H1 (cell line): ENCODE data around the gene BRAP. TPM values are rescaled to one million over a fixed set of nuclear protein-coding genes. Genes with fewer than 3 reads are reported as not detected.

Experiments
- CTCF ChIA-PET: fragments of 300-600 bp; sonication (Branson Sonifier 250); formaldehyde crosslinking; loops from one replicate; lab custom pipeline; 2021; ENCODE audit not compliant: partially characterized antibody; lab: Charles Lee
- POLR2A ChIA-PET: fragments of 300-600 bp; sonication (Branson Sonifier 250); formaldehyde crosslinking; loops from one replicate; lab custom pipeline; 2021; ENCODE audit warnings: inconsistent platforms; ENCODE audit not compliant: partially characterized antibody; lab: Charles Lee
- DNase-seq, 2 experiments: peaks; one replicate each; pipeline versions ENCODE4 v3.0.0 to v3.0.0-alpha.2; 2010 to 2022; ENCODE audit warnings: low spot score in 2 of 2, low read depth in 1 of 2, mixed read lengths in 1 of 2
- FAIRE-seq: peaks from 2 replicates; lab custom pipeline; 2011; peaks lifted over from hg19 to GRCh38; lab: Jason Lieb, UNC
- H2AFZ ChIP-seq: 2 replicates; pipeline ENCODE4 v1.8.1; 2012; ENCODE audit warnings: low read length, inconsistent platforms
- H2AK5ac ChIP-seq: 2 replicates; pipeline ENCODE4 v1.6.1; 2013; ENCODE audit warnings: low read depth, low read length
- H2BK120ac ChIP-seq: replicated peaks from 2 replicates; pipeline ENCODE3; 2013; ENCODE audit warnings: low read depth, low read length, inconsistent platforms
- H2BK12ac ChIP-seq: 2 replicates; pipeline ENCODE4 v1.6.1; 2013; ENCODE audit warnings: low read depth, low read length
- H2BK15ac ChIP-seq: 2 replicates; pipeline ENCODE4 v1.6.1; 2013; ENCODE audit warnings: low read length
- H2BK20ac ChIP-seq: 2 replicates; pipeline ENCODE4 v1.6.1; 2013; ENCODE audit warnings: low read length
- H2BK5ac ChIP-seq: 2 replicates; pipeline ENCODE4 v1.6.1; 2013; ENCODE audit warnings: low read depth, low read length
- H3K14ac ChIP-seq: 2 replicates; pipeline ENCODE4 v1.6.1; 2013; ENCODE audit warnings: inconsistent platforms; ENCODE audit not compliant: insufficient read length
- H3K18ac ChIP-seq: 2 replicates; pipeline ENCODE4 v1.6.1; 2013; ENCODE audit warnings: low read length; ENCODE audit errors: extremely low read depth
- H3K23ac ChIP-seq: 2 replicates; pipeline ENCODE4 v1.6.1; 2013; ENCODE audit warnings: inconsistent platforms; ENCODE audit not compliant: insufficient read length
- H3K23me2 ChIP-seq: 2 replicates; pipeline ENCODE4 v1.6.1; 2013; ENCODE audit warnings: low read depth, low read length
- H3K27ac ChIP-seq: 2 replicates; pipeline ENCODE4 v1.6.1; 2011; ENCODE audit warnings: low read depth, low read length, inconsistent platforms
- H3K27me3 ChIP-seq, 4 experiments: replicated peaks in 1 of 4; 1 replicate in 1 of 4; 2 replicates in 3 of 4; pipeline versions ENCODE4 v1.6.1 to v1.8.1; 2011 to 2013; ENCODE audit warnings: low read length in 3 of 4, mild to moderate bottlenecking in 3 of 4, inconsistent platforms in 2 of 4, mixed read lengths in 2 of 4, moderate library complexity in 1 of 4; ENCODE audit not compliant: control insufficient read depth in 3 of 4, insufficient read depth in 3 of 4; ENCODE audit errors: extremely low read depth in 1 of 4
- H3K36me3 ChIP-seq, 4 experiments: 2 replicates each; pipeline versions ENCODE4 v1.6.1 to v1.8.1; 2011 to 2013; ENCODE audit warnings: mild to moderate bottlenecking in 4 of 4, low read length in 3 of 4, moderate library complexity in 2 of 4, control low read depth in 1 of 4, inconsistent platforms in 1 of 4; ENCODE audit not compliant: insufficient read depth in 4 of 4, control insufficient read depth in 2 of 4
- H3K4ac ChIP-seq: replicated peaks from 2 replicates; pipeline ENCODE3; 2013; ENCODE audit warnings: low read length, low read depth, mixed read lengths, inconsistent platforms; ENCODE audit not compliant: insufficient read length
- H3K4me1 ChIP-seq, 4 experiments: replicated peaks in 1 of 4; 1 replicate in 1 of 4; 2 replicates in 3 of 4; pipeline versions ENCODE4 v1.6.1 to v1.8.1; 2011 to 2013; ENCODE audit warnings: low read length in 3 of 4, inconsistent platforms in 2 of 4, mixed read lengths in 1 of 4; ENCODE audit not compliant: insufficient read depth in 4 of 4, control insufficient read depth in 3 of 4
- H3K4me2 ChIP-seq, 2 experiments: 2 replicates each; pipeline versions ENCODE4 v1.6.1 to v1.8.1; 2011 to 2013; ENCODE audit warnings: low read depth in 2 of 2, low read length in 2 of 2, control low read depth in 1 of 2, inconsistent platforms in 1 of 2, mild to moderate bottlenecking in 1 of 2; ENCODE audit not compliant: insufficient read depth in 1 of 2
- H3K4me3 ChIP-seq, 4 experiments: fragments of 200-600, 300-600 bp in 1 of 4; sonication (generic), shearing (Covaris generic), sonication (Bioruptor Twin) in 1 of 4; 2 replicates each; pipeline versions ENCODE4 v1.5.1 to v1.8.1; 2011 to 2016; ENCODE audit warnings: low read length in 4 of 4, low read depth in 3 of 4, control low read depth in 2 of 4, inconsistent platforms in 2 of 4, mild to moderate bottlenecking in 2 of 4, mixed read lengths in 1 of 4, moderate library complexity in 1 of 4; ENCODE audit not compliant: insufficient read depth in 2 of 4; ENCODE audit errors: extremely low read depth in 1 of 4
- H3K56ac ChIP-seq: replicated peaks from 2 replicates; pipeline ENCODE3; 2013; ENCODE audit warnings: low read depth, mild to moderate bottlenecking, mixed read lengths, low read length, inconsistent platforms; ENCODE audit not compliant: insufficient read length
- H3K79me1 ChIP-seq: 2 replicates; pipeline ENCODE4 v1.6.1; 2013; ENCODE audit warnings: low read depth, low read length, control low read depth
- H3K79me2 ChIP-seq, 2 experiments: 2 replicates each; pipeline versions ENCODE4 v1.6.1 to v1.8.1; 2012 to 2013; ENCODE audit warnings: low read length in 2 of 2, mild to moderate bottlenecking in 2 of 2, inconsistent platforms in 1 of 2; ENCODE audit not compliant: insufficient read depth in 2 of 2, control insufficient read depth in 1 of 2
- H3K9ac ChIP-seq, 4 experiments: replicated peaks in 1 of 4; 1 replicate in 1 of 4; 2 replicates in 3 of 4; pipeline versions ENCODE4 v1.6.1 to v1.8.1; 2011 to 2013; ENCODE audit warnings: low read depth in 3 of 4, low read length in 3 of 4, control low read depth in 2 of 4, mild to moderate bottlenecking in 2 of 4, moderate library complexity in 2 of 4, inconsistent platforms in 1 of 4; ENCODE audit errors: extremely low read depth in 1 of 4
- H3K9me3 ChIP-seq, 2 experiments: 2 replicates each; pipeline versions ENCODE4 v1.6.1 to v1.8.1; 2012 to 2013; ENCODE audit warnings: mild to moderate bottlenecking in 2 of 2, moderate library complexity in 2 of 2, control low read depth in 1 of 2, inconsistent platforms in 1 of 2, low read depth in 1 of 2, low read length in 1 of 2, mixed read lengths in 1 of 2; ENCODE audit not compliant: insufficient read depth in 2 of 2
- H4K20me1 ChIP-seq, 2 experiments: replicated peaks in 1 of 2; 2 replicates each; pipeline versions ENCODE3 to v1.8.1; 2011 to 2013; ENCODE audit warnings: inconsistent platforms in 2 of 2, low read length in 2 of 2, mild to moderate bottlenecking in 1 of 2; ENCODE audit not compliant: insufficient read depth in 2 of 2, control insufficient read depth in 1 of 2
- H4K5ac ChIP-seq: 2 replicates; pipeline ENCODE4 v1.6.1; 2013; ENCODE audit warnings: low read length, low read depth, mixed read lengths, inconsistent platforms; ENCODE audit not compliant: insufficient read length
- H4K8ac ChIP-seq: 2 replicates; pipeline ENCODE4 v1.8.0; 2013; ENCODE audit warnings: mild to moderate bottlenecking, moderate library complexity, low read length, inconsistent platforms; ENCODE audit not compliant: insufficient read depth; ENCODE audit errors: extremely low read depth
- H4K91ac ChIP-seq: replicated peaks from 2 replicates; pipeline ENCODE3; 2013; ENCODE audit warnings: low read length, mixed read lengths, inconsistent platforms; ENCODE audit not compliant: insufficient read length
- ASH2L ChIP-seq: fragments of 200-600, 300-600 bp; sonication (generic); IDR thresholded peaks from one replicate; pipeline ENCODE4 v1.7.1; 2017; ENCODE audit warnings: low read length
- CBX8 ChIP-seq: fragments of 300-800, 300-1000 bp; sonication (generic); IDR thresholded peaks from 2 replicates; pipeline ENCODE4 v1.7.1; 2016; ENCODE audit warnings: low read depth, low read length, borderline replicate concordance
- EP300 ChIP-seq, 2 experiments: IDR thresholded peaks; 1 replicate in 1 of 2; 2 replicates in 1 of 2; pipeline ENCODE4 v1.6.1; 2011 to 2012; ENCODE audit warnings: low read depth in 2 of 2, low read length in 2 of 2, mild to moderate bottlenecking in 2 of 2, borderline replicate concordance in 1 of 2, inconsistent platforms in 1 of 2, moderate library complexity in 1 of 2
- EZH2 ChIP-seq: fragments of 200-600 bp; sonication (generic); IDR thresholded peaks from 2 replicates; pipeline ENCODE4 v1.7.1; 2012; ENCODE audit warnings: low read depth, mild to moderate bottlenecking, moderate library complexity, low read length, inconsistent platforms; ENCODE audit not compliant: severe bottlenecking
- FOSL1 ChIP-seq: IDR thresholded peaks from 2 replicates; pipeline ENCODE4 v1.6.1; 2011; ENCODE audit warnings: mild to moderate bottlenecking, low read depth, low read length, moderate library complexity; ENCODE audit not compliant: insufficient read depth
- GTF2F1 ChIP-seq: IDR thresholded peaks from 2 replicates; pipeline ENCODE4 v1.6.1; 2012; ENCODE audit warnings: low read depth, low read length, improper control_type of control experiment, borderline replicate concordance
- NANOG ChIP-seq: IDR thresholded peaks from 2 replicates; pipeline ENCODE4 v1.6.1; 2011; ENCODE audit warnings: low read length, low read depth, mild to moderate bottlenecking, inconsistent platforms; ENCODE audit not compliant: insufficient read depth, poor library complexity, severe bottlenecking
- POLR2A ChIP-seq, 2 experiments: IDR thresholded peaks; 1 replicate in 1 of 2; 2 replicates in 1 of 2; pipeline ENCODE4 v1.6.1; 2011; ENCODE audit warnings: low read depth in 2 of 2, low read length in 2 of 2, mild to moderate bottlenecking in 2 of 2; ENCODE audit errors: control extremely low read depth in 1 of 2
- RXRA ChIP-seq: IDR thresholded peaks from 2 replicates; pipeline ENCODE4 v1.6.1; 2011; ENCODE audit warnings: low read depth, mild to moderate bottlenecking, low read length, moderate library complexity; ENCODE audit not compliant: insufficient read depth
- SP2 ChIP-seq: IDR thresholded peaks from 2 replicates; pipeline ENCODE4 v1.6.1; 2012; ENCODE audit warnings: mild to moderate bottlenecking, low read length, inconsistent platforms
- SRF ChIP-seq: IDR thresholded peaks from 2 replicates; pipeline ENCODE4 v1.6.1; 2011; ENCODE audit warnings: mild to moderate bottlenecking, low read depth, low read length, moderate library complexity
- SUZ12 ChIP-seq: fragments of 200-600 bp; sonication (generic); IDR thresholded peaks from 2 replicates; pipeline ENCODE4 v1.6.1; 2012; ENCODE audit warnings: mild to moderate bottlenecking, inconsistent platforms, low read length, moderate library complexity, mixed read lengths
- TAF7 ChIP-seq: optimal IDR thresholded peaks from 2 replicates; pipeline ENCODE3; 2011; ENCODE audit warnings: low read depth, mild to moderate bottlenecking, inconsistent platforms, low read length, moderate library complexity, borderline replicate concordance
- TBP ChIP-seq: IDR thresholded peaks from 2 replicates; pipeline ENCODE4 v1.6.1; 2011; ENCODE audit warnings: low read depth, low read length, improper control_type of control experiment
- TEAD4 ChIP-seq: IDR thresholded peaks from 2 replicates; pipeline ENCODE4 v1.6.1; 2012; ENCODE audit warnings: low read depth, low read length, inconsistent platforms, mixed read lengths
- WGBS, 2 experiments: shearing (Covaris generic) in 1 of 2; methylation state at CpG; one replicate each; pipeline versions ENCODE4 v1.1.6 to v1.1.7; 2013 to 2015; ENCODE audit warnings: low lambda C conversion rate in 2 of 2, mixed read lengths in 2 of 2, inconsistent platforms in 1 of 2, low coverage in 1 of 2, missing lambda C conversion rate in 1 of 2; ENCODE audit not compliant: insufficient replicate concordance in 2 of 2, insufficient coverage in 1 of 2, insufficient read length in 1 of 2; ENCODE audit errors: extremely low coverage in 1 of 2, missing lambda C conversion rate in 1 of 2; 5-methylcytosine and 5-hydroxymethylcytosine counted together
- polyA plus RNA-seq, 7 experiments: library from polyadenylated mRNA; depleted of rRNA in 3 of 7; stranded (reverse) in 5 of 7; unstranded in 2 of 7; fragments of >200 nt in 5 of 7; fragments of 200-250 nt in 2 of 7; gene quantifications; 1 replicate in 5 of 7; 2 replicates in 1 of 7; 4 replicates in 1 of 7; pipeline versions ENCODE4 v1.2.1 to v1.2.3, GENCODE V29; 2011 to 2013; ENCODE audit warnings: missing spikeins in 2 of 7, mixed read lengths in 2 of 7
- total RNA-seq: library from RNA; stranded (reverse); fragmentation: NEBNext Ultra II Directional; extraction: Animal tissue kit (Norgen Biotek cat#: 25700); gene quantifications from 2 replicates; pipeline ENCODE4 v1.2.1, GENCODE V29; 2021

Gene BRAP
- total and polyA plus RNA-seq, 2 of the 8 experiments (the other 6 are each of a cell fraction or from before 2014, with no cell fraction given) = 12.8 to 22.2 TPM

GRCh38 chr12:111687952-111688351 is 2.2 kb upstream of the BRAP start:
- Histone ChIP-seq H3K27ac (no peak overlapping the region), H4K91ac (no peak overlapping the region), H4K8ac (no peak overlapping the region), H2BK20ac (no peak overlapping the region), H3K9me3 (no peaks in the 10 kb centered on the region), H3K14ac (no peak overlapping the region), H3K4ac (no peak overlapping the region), H2BK120ac (no peak overlapping the region), H4K5ac (no peak overlapping the region), H3K23ac (no peak overlapping the region), H2AK5ac (no peak overlapping the region), H3K36me3 (peaks cover 0 to 3% (median under 1%) of the 10 kb centered on the region in 4 experiments; a peak in 3 of 8 replicates), H3K4me2 (no peak overlapping the region), H2BK15ac (no peak overlapping the region), H3K27me3 (no peaks in the 10 kb centered on the region), H3K18ac (no peak overlapping the region), H3K23me2 (peaks cover 9% of the 10 kb centered on the region), H3K4me1 (peaks cover 0 to 8% (median 0%) of the 10 kb centered on the region in 4 experiments; a peak in 2 of 7 replicates), H2BK12ac (no peak overlapping the region), H3K56ac (no peak overlapping the region), H2BK5ac (no peak overlapping the region), H2AFZ (no peak overlapping the region), H3K9ac (no peak overlapping the region), H3K79me1 (peaks cover 3% of the 10 kb centered on the region), H3K79me2 (peaks cover 7 to 30% of the 10 kb centered on the region in 2 experiments), H4K20me1 (peaks cover 0 to 2% of the 10 kb centered on the region in 2 experiments), H3K4me3 (no peak overlapping the region)
- FAIRE-seq = no peak
- ChIA-PET CTCF (interaction anchor here (0.6 to 1.0 kb wide), 2 partner anchors 101 to 1135 kb away, joined by 3 to 4 read pairs; no protein-coding TSS in a partner anchor), POLR2A (no interaction called here)
- no peak for DNase-seq
- 96% methylated on average over 10 of the region's 10 CpGs; no CpG with 5 or more reads in 1 of the 2 experiments for WGBS, 2 experiments
- TF ChIP-seq TEAD4 (no peak), TBP (no peak), CBX8 (no peak), SP2 (no peak), FOSL1 (no peak), EP300 (IDR thresholded peaks at IDR 0.05; ENCODE audit: borderline replicate concordance in 1 of 2, low read depth in 2 of 2, low read length in 2 of 2) (no peak), TAF7 (no peak), SUZ12 (no peak), RXRA (no peak), EZH2 (no peak), GTF2F1 (no peak), NANOG (no peak), SRF (no peak), ASH2L (no peak), POLR2A (IDR thresholded peaks at IDR 0.05; ENCODE audit: control extremely low read depth in 1 of 2, low read depth in 2 of 2, low read length in 2 of 2) (no peak)
